Activated CD8-positive, alpha-beta T cell treated with anti-CD3 and anti-CD28 coated beads for 36 hours (primary cell): Measurements from ENCODE around the gene TUBA4A. TPM values are rescaled to one million over a fixed set of nuclear protein-coding genes. Genes with fewer than 3 reads are reported as not detected.

Experiments used
- ATAC-seq: fragments of 200-7000 bp; cut with Tn5 transposase; one replicate; pipeline ENCODE4 v1.10.0; 2021; ENCODE audit warnings: mild to moderate bottlenecking, moderate library complexity
- CTCF ChIA-PET: fragments of 350-600 bp; sonication (Branson Sonifier 250); formaldehyde crosslinking; loops from one replicate; lab custom pipeline; 2021; ENCODE audit warnings: antibody characterized with exemption; lab: Charles Lee
- POLR2A ChIA-PET: fragments of 350-600 bp; sonication (Branson Sonifier 250); formaldehyde crosslinking; loops from one replicate; lab custom pipeline; 2021; ENCODE audit warnings: antibody characterized with exemption; lab: Charles Lee
- DNase-seq: peaks from one replicate; pipeline ENCODE4 v3.0.0-alpha.2; 2020
- H3K27ac Mint-ChIP-seq: one replicate; pipeline ENCODE4 v1.8.0; 2021; ENCODE audit warnings: mild to moderate bottlenecking, mixed read lengths
- H3K27me3 Mint-ChIP-seq: one replicate; pipeline ENCODE4 v1.8.0; 2021; ENCODE audit warnings: mixed read lengths
- H3K36me3 Mint-ChIP-seq: one replicate; pipeline ENCODE4 v1.8.0; 2021; ENCODE audit warnings: low read depth, mixed read lengths
- H3K4me1 Mint-ChIP-seq: one replicate; pipeline ENCODE4 v1.8.0; 2021; ENCODE audit warnings: low read depth, mixed read lengths
- H3K4me3 Mint-ChIP-seq: one replicate; pipeline ENCODE4 v1.8.0; 2021; ENCODE audit warnings: mild to moderate bottlenecking, moderate library complexity, mixed read lengths
- H3K9me3 Mint-ChIP-seq: one replicate; pipeline ENCODE4 v1.8.0; 2021; ENCODE audit warnings: mixed read lengths
- CTCF ChIP-seq: fragments of 200-600 bp; IDR thresholded peaks from one replicate; pipeline ENCODE4 v1.8.0; 2022; ENCODE audit warnings: antibody characterized with exemption, mild to moderate bottlenecking
- intact Hi-C: fragments of 100-400 bp; cut with micrococcal nuclease; formaldehyde crosslinking; loops from one replicate; pipeline ENCODE4 v1.10.0; 2022
- total RNA-seq, 2 experiments: library from RNA; stranded (reverse); gene quantifications; one replicate each; pipeline ENCODE4 v1.2.3, GENCODE V29; 2021

TUBA4A gene
- total RNA-seq, 2 experiments from 2014 or later, result 226 TPM

DNA sequence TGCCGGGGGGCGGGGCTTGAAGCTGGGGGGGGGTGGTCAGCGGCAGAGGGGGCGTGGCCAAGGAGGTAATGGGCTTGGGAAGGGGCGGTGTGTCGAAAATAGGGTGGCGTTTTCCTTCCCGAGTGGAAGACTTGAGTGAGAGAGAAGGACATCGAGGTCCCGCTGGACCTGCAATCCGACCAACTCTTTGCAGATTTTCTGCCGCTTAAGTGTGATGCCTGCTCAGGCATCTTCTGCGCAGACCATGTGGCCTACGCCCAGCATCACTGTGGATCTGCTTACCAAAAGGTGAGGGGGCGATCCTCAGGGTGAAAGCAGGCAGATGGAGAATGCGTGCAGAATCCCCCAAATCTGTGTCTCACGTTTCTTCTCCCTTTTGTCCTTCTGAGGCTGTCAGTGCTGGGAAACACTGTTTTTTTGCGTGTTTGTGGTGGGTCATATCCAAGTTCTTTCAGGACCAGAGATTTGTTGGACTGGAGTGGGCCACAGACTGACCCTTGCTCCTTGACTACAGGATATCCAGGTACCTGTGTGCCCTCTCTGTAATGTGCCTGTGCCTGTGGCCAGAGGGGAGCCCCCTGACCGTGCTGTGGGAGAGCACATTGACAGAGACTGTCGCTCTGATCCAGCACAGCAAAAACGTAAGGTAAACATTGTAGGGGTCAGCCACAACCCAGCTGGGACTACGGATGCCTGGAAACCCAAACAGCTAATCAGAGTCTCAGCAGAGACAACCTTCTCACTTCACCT lies 46.4 kb downstream of the TUBA4A start:
- Mint-ChIP-seq H3K4me3 (peak overlapping the region; percentile 90), H3K27ac (peak overlapping the region; percentile 80), H3K36me3 (peaks cover 31% of the 10 kb centered on the region), H3K27me3 (no peaks in the 10 kb centered on the region), H3K9me3 (peaks cover 7% of the 10 kb centered on the region), H3K4me1 (peaks cover 44% of the 10 kb centered on the region)
- TF ChIP-seq CTCF, result no peak
- DNase-seq (no peak), ATAC-seq (no peak)
- POLR2A ChIA-PET, result interaction anchor here (0.6 to 4.1 kb wide), 8 partner anchors 12 to 48 kb away, joined by 3 to 31 read pairs (median 9); partner anchors contain the start of genes ABCB6, CNPPD1, TUBA4A and TUBA4B
- intact Hi-C loops, result loop anchor here (5.0 kb wide), 1 partner anchor 35 kb away; the partner anchor contains the start of gene SLC23A3
- CTCF ChIA-PET, result interaction anchor here (0.7 to 6.7 kb wide), 13 partner anchors 23 to 227 kb away, joined by 3 to 49 read pairs (median 5); partner anchors contain the start of genes ANKZF1, ATG9A, GLB1L and NHEJ1

DNA sequence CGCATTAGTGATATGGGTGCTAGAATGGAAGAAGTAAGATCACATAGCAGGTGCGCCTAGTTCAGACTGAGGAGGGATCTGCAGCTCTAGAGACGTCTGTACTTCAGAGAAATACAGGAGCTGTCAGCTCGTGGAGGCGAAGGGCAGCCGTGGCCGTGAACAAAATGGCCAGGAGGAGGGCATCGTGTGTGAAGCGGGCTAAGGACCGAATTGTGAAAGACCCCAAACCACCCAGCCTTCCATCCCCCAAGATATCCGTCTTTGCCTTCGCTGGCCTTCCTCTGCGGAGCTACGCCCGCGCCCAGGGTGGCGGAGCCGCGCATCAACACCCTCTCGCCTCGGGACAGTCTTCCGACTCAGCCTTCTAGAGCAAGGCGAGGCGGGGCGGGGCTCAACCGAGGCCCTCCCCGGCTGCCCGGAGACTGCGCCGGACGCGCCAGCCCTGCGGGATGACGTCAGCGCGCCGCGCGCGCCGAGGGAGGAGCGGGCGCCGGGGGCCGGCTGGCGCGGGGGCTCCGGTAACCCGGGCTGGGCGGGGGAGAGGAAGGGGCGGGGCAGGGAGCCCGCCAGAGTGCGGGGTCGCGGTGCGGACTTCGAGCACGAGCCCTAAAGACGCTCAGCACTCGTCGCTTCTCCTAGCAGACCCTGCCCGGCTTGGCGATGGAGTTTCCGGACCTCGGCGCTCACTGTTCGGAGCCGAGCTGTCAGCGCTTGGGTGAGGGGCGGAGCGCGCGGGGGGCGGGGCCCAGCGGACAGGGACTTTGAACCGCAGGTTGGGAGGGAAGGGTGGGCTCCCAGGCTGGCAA lies 47.2 kb downstream of the TUBA4A start, which contains the start of gene ZFAND2B:
Gene ZFAND2B (plus strand): TSS at position 455 of the 806 bp plus-strand sequence. CDS start 206 bp downstream, at position 661.
- H3K36me3 Mint-ChIP-seq, result peaks cover 27% of the 10 kb centered on the region
- peak within 1 kb of the TSS; percentile 96 for H3K27ac Mint-ChIP-seq
- ChIA-PET CTCF (interaction anchor here (0.7 to 4.4 kb wide), 17 partner anchors 11 to 309 kb away, joined by 3 to 21 read pairs (median 4); partner anchors contain the start of genes ABCB6, ANKZF1, ATG9A and CNPPD1), POLR2A (interaction anchor here (0.6 to 4.1 kb wide), 15 partner anchors 10 to 915 kb away, joined by 3 to 31 read pairs (median 4); partner anchors contain the start of genes ABCB6, CNPPD1, DNAJB2 and GLB1L)
- H3K4me3 Mint-ChIP-seq, result peak within 1 kb of the TSS; percentile 90
- intact Hi-C loops, result loop anchor here (5.0 kb wide), 1 partner anchor 34 kb away; the partner anchor contains the start of gene SLC23A3
- H3K9me3 Mint-ChIP-seq, result peaks cover 7% of the 10 kb centered on the region
- no peaks in the 10 kb centered on the region for H3K27me3 Mint-ChIP-seq
- H3K4me1 Mint-ChIP-seq, result peaks cover 41% of the 10 kb centered on the region
- DNase-seq, result peak; percentile 96
- peak; percentile 93 for ATAC-seq
- no peak for TF ChIP-seq CTCF

DNA sequence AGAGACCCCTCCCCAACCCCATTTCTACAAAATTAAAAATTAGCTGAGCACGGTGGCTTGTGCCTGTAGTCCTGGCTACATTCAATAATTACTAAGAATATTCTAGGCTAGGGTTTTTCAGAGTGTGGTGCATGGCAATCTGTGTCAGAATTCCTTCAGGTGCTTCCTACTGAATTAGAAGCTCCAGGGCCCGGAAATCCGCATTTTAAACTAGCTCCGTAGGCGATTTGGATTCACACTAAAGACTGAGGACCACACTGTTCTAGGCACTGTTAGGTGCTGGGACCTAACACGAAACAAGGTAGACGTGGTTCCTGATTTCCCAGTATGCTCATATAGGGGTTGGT lies 47.8 kb downstream of the TUBA4A start:
- no peak for TF ChIP-seq CTCF
- peaks cover 9% of the 10 kb centered on the region for H3K9me3 Mint-ChIP-seq
- intact Hi-C loops, result loop anchor here (5.0 kb wide), 1 partner anchor 34 kb away; the partner anchor contains the start of gene SLC23A3
- peaks cover 23% of the 10 kb centered on the region for H3K36me3 Mint-ChIP-seq
- H3K4me1 Mint-ChIP-seq, result peaks cover 37% of the 10 kb centered on the region
- H3K27me3 Mint-ChIP-seq, result no peaks in the 10 kb centered on the region
- ChIA-PET CTCF (interaction anchor here (0.8 to 4.4 kb wide), 15 partner anchors 10 to 308 kb away, joined by 3 to 21 read pairs (median 4); partner anchors contain the start of genes ABCB6, ANKZF1, ATG9A and CNPPD1), POLR2A (interaction anchor here (0.8 to 4.1 kb wide), 14 partner anchors 9 to 915 kb away, joined by 3 to 31 read pairs (median 4); partner anchors contain the start of genes ABCB6, CNPPD1, DNAJB2 and GLB1L)
- DNase-seq (no peak), ATAC-seq (no peak)
- peak overlapping the region; percentile 96 for H3K27ac Mint-ChIP-seq
- H3K4me3 Mint-ChIP-seq, result peak overlapping the region; percentile 90

DNA sequence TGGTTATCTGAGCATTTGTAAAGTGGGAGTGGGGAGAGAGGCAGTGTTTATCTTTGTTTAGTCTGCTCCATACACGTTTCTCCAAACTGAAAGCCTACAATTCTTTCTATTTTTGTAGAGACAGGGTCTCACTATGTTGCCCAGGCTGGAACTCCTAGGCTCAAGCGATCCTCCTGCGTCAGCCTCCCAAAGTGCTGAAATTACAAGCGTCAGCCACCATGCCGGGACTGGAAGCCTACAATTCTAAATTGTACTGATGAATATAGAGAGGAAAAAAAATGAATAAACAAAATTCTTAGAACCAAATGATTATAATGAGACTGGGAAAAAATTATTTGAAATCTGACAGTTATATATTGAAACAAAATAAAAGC lies 48.6 kb downstream of the TUBA4A start:
- ChIA-PET CTCF (interaction anchor here (0.9 to 2.3 kb wide), 3 partner anchors 13 to 90 kb away, joined by 4 to 17 read pairs (median 7); no protein-coding TSS in a partner anchor), POLR2A (interaction anchor here (1.1 to 3.2 kb wide), 5 partner anchors 8 to 50 kb away, joined by 3 to 27 read pairs (median 4); partner anchors contain the start of genes ABCB6 and CNPPD1)
- DNase-seq, result no peak
- Mint-ChIP-seq H3K4me3 (peak overlapping the region; percentile 90), H3K27ac (peak overlapping the region; percentile 44), H3K36me3 (peaks cover 19% of the 10 kb centered on the region), H3K27me3 (no peaks in the 10 kb centered on the region), H3K4me1 (peaks cover 39% of the 10 kb centered on the region), H3K9me3 (peaks cover 10% of the 10 kb centered on the region)
- intact Hi-C loops, result loop anchor here (5.0 kb wide), 1 partner anchor 33 kb away; the partner anchor contains the start of gene SLC23A3
- TF ChIP-seq CTCF, result no peak
- ATAC-seq, result no peak
